NCI-H1048 (cell line): ENCODE data around the gene TMEM248.
"Not testable (repeated sequence)": the region's sequence is repeated elsewhere in the genome, so short reads cannot be mapped to it uniquely, and the experiment has no call there.

Source experiments
- DNase-seq: peaks from one replicate; lab custom pipeline; 2025; lab: John Stamatoyannopoulos, UW

TMEM248 gene

GRCh38 chr7:66952343-66953043 lies 31.5 kb downstream of the TMEM248 start:
- DNase-seq, result no peak

GRCh38 chr7:66953044-66953427 lies 32.0 kb downstream of the TMEM248 start:
- DNase-seq, result no peak

- DNase-seq, result no peak
These were observed 36.7 kb downstream of the TMEM248 start for GRCh38 chr7:66957595-66958290.

- no peak for DNase-seq
These were observed 37.7 kb downstream of the TMEM248 start for GRCh38 chr7:66958538-66959350.

GRCh38 chr7:66960192-66960591 lies 39.2 kb downstream of the TMEM248 start:
- no peak for DNase-seq

- DNase-seq, result no peak
These were observed 40.1 kb downstream of the TMEM248 start for GRCh38 chr7:66961096-66961495.

GRCh38 chr7:66964411-66964810 lies 43.4 kb downstream of the TMEM248 start:
- no peak for DNase-seq

DNA sequence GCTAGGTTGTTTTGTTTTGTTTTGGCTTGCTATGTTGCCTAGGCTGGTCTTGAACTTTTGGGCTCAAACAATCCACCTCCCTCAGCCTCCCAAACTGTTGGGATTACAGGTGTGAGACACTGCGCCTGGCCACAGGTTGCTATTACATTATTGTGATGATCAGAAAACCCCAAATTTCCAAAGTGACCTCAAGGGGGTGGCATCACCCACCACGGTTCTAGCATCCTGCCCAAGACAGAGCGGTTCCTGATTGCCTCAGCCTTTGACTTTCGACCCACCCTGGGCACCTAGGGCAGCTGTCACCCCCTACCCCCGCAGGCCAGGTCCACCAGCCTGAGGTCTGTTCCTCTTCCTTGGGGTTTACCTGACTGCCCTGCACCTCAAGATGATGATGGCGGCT lies 46.0 kb downstream of the TMEM248 start:
- no peak for DNase-seq

- DNase-seq, result not testable (repeated sequence)
These were observed 48.0 kb downstream of the TMEM248 start for GRCh38 chr7:66969001-66969400.

DNA sequence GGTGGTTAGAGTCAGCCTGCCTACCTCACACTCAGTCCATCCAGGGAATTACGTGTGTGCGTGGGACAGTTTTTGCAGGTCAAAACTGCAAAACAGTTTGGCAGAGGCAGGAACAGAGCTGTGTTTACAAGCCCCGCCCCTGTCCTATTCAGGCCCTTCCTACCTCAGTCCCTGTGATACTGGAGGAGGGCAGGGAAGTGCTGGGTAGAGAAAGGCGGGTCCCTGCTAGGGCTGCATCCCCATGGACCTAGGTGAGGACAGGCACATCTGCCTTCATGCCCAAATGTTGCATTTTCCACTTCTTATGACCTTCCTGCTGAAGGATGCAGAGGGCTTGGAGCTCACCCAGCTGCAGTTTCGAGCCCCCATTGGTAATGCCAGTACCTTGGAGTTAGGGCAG lies 49.3 kb downstream of the TMEM248 start:
- DNase-seq, result no peak

GRCh38 chr7:66974986-66975590 lies 54.1 kb downstream of the TMEM248 start:
- DNase-seq, result no peak

GRCh38 chr7:66978312-66978711 lies 57.3 kb downstream of the TMEM248 start:
- DNase-seq, result not testable (repeated sequence)

GRCh38 chr7:66979013-66979412 lies 58.0 kb downstream of the TMEM248 start:
- not testable (repeated sequence) for DNase-seq

- not testable (repeated sequence) for DNase-seq
These were observed 59.3 kb downstream of the TMEM248 start for GRCh38 chr7:66980336-66980735.

GRCh38 chr7:66989552-66989951 lies 68.5 kb downstream of the TMEM248 start:
- DNase-seq, result not testable (repeated sequence)

DNA sequence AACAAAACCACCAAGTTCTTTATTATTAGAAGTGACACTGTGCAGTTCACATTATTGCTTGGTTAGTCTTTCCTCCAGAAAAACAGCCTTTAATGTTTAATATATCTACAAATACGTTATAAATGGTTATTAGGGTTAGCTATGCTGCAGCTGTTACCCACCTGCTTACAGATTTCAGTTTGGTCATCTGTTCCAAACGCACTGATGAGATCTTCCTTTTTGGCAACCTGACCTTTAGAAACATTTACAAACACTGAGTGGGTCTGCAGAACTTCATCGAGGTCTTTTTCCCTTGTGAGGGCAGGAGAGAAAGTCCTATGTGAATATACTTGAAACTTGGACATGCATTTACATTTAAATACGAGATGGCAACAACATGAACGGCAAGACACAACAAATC lies 73.0 kb downstream of the TMEM248 start:
- DNase-seq, result not testable (repeated sequence)

GRCh38 chr7:66994691-66995049 lies 73.6 kb downstream of the TMEM248 start:
- DNase-seq, result not testable (repeated sequence)

- peak; percentile 92 for DNase-seq
These were observed 74.2 kb downstream of the TMEM248 start, which contains the start of gene SBDS for GRCh38 chr7:66995050-66995776. Gene SBDS (minus strand): TSS chr7:66995586. CDS start chr7:66995417, 169 bp downstream.

DNA sequence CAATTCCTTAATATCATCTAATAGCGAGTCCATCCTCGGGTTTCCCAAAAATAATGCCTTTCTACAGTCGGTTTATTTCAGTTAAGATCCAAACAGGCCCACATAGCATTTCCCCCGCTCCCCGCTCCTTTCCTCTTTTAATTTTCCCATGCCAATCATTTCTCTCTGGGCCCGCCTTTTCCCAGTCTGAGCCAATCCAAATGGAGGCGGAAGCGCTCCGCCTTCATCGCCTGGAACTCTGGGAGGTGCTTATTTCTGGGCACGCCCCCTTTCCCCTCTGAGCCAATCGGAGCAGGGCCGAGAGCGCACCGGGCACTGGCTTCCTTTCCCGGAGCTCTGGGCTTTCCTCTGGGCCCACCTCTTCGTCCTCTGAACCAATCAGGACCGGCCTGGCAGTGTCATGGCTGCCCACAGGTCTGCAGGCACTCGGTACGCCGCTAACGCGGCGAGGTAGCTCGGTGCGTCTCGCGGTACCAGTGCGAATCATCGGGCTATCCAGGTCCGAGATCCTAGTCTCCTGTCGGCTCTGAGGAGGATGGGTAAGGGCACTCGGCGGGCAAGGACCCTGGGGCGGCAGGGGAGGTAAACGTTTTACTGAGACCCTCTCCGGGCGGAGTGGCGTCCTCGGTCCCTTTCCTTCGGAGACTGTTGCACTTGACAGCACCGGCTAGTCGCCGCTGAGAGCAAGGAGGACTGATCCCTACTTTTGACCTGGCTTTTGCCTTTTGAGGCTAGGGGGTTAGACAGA lies 75.6 kb downstream of the TMEM248 start, which contains the start of gene TYW1:
Gene TYW1 (plus strand): TSS at position 390 of the 748 bp plus-strand sequence. CDS start 146 bp downstream, at position 536.
- peak; percentile 93 for DNase-seq

GRCh38 chr7:67000601-67001258 lies 79.7 kb downstream of the TMEM248 start:
- DNase-seq, result not testable (repeated sequence)
